SK-N-SH treated with all-trans-retinoic acid at 6 μM for 48 hours (cell line): ENCODE data around the gene GSDMA.

Source experiments
- ATAC-seq: fragments of 200-7000 bp; cut with Tn5 transposase; 3 replicates; pipeline ENCODE4 v1.9.1; 2020; ENCODE audit warnings: mild to moderate bottlenecking, moderate library complexity
- ARNTL ChIP-seq: fragments of 450-650 bp; formaldehyde crosslinking; IDR thresholded peaks from 2 replicates; pipeline ENCODE4 v1.5.0; 2020; ENCODE audit warnings: low read depth, mild to moderate bottlenecking, moderate library complexity, borderline replicate concordance
- BACH2 ChIP-seq: fragments of 250-450 bp; sonication (Bioruptor Pico); IDR thresholded peaks from 2 replicates; pipeline ENCODE4 v1.9.0; 2021; ENCODE audit warnings: mild to moderate bottlenecking, borderline replicate concordance
- CREB5 ChIP-seq: fragments of 250-450 bp; sonication (Bioruptor Pico); IDR thresholded peaks from 2 replicates; pipeline ENCODE4 v1.5.1; 2020; ENCODE audit warnings: low read depth, mild to moderate bottlenecking, moderate library complexity
- ESRRG ChIP-seq: fragments of 250-450 bp; sonication (Bioruptor Pico); IDR thresholded peaks from 2 replicates; pipeline ENCODE4 v1.6.1; 2021; ENCODE audit warnings: mild to moderate bottlenecking
- GLIS3 ChIP-seq: fragments of 250-450 bp; sonication (Bioruptor Pico); IDR thresholded peaks from 2 replicates; pipeline ENCODE4 v1.5.0; 2020; ENCODE audit warnings: mild to moderate bottlenecking, moderate library complexity
- ISL1 ChIP-seq: fragments of 250-450 bp; sonication (Bioruptor Pico); IDR thresholded peaks from 2 replicates; pipeline ENCODE4 v2.1.2; 2022; ENCODE audit warnings: mild to moderate bottlenecking, moderate library complexity
- OSR1 ChIP-seq: fragments of 250-450 bp; sonication (Bioruptor Pico); IDR thresholded peaks from 2 replicates; pipeline ENCODE4 v1.8.0; 2022; ENCODE audit warnings: moderate library complexity, mild to moderate bottlenecking, inconsistent platforms
- PATZ1 ChIP-seq: fragments of 250-450 bp; sonication (Bioruptor Pico); IDR thresholded peaks from 2 replicates; pipeline ENCODE4 v1.8.0; 2020; ENCODE audit warnings: mild to moderate bottlenecking, moderate library complexity, borderline replicate concordance
- POU6F1 ChIP-seq: fragments of 250-450 bp; sonication (Bioruptor Pico); IDR thresholded peaks from 2 replicates; pipeline ENCODE4 v1.8.0; 2021; ENCODE audit warnings: low read depth, mild to moderate bottlenecking, moderate library complexity, borderline replicate concordance
- PPARA ChIP-seq: fragments of 250-450 bp; sonication (Bioruptor Pico); IDR thresholded peaks from 2 replicates; pipeline ENCODE4 v1.5.0; 2020; ENCODE audit warnings: mild to moderate bottlenecking, borderline replicate concordance
- RARB ChIP-seq: fragments of 250-450 bp; sonication (Bioruptor Pico); IDR thresholded peaks from 2 replicates; pipeline ENCODE4 v1.8.0; 2021; ENCODE audit warnings: mild to moderate bottlenecking, moderate library complexity
- TOX ChIP-seq: fragments of 250-450 bp; sonication (Bioruptor Pico); IDR thresholded peaks from 2 replicates; pipeline ENCODE4 v1.8.0; 2021; ENCODE audit warnings: mild to moderate bottlenecking, moderate library complexity, borderline replicate concordance
- TSHZ2 ChIP-seq: fragments of 250-450 bp; sonication (Bioruptor Pico); IDR thresholded peaks from 2 replicates; pipeline ENCODE4 v1.5.0; 2020; ENCODE audit warnings: mild to moderate bottlenecking, moderate library complexity
- ZC3H10 ChIP-seq: fragments of 250-450 bp; sonication (Bioruptor Pico); IDR thresholded peaks from 2 replicates; pipeline ENCODE4 v1.5.1; 2021; ENCODE audit warnings: mild to moderate bottlenecking, moderate library complexity
- ZFP3 ChIP-seq: fragments of 250-450 bp; sonication (Bioruptor Pico); IDR thresholded peaks from 2 replicates; pipeline ENCODE4 v1.5.0; 2020; ENCODE audit warnings: mild to moderate bottlenecking, moderate library complexity
- ZFP30 ChIP-seq: fragments of 450-650 bp; formaldehyde crosslinking; IDR thresholded peaks from 2 replicates; pipeline ENCODE4 v1.5.0; 2022; ENCODE audit warnings: mild to moderate bottlenecking, moderate library complexity
- ZNF565 ChIP-seq: fragments of 450-650 bp; formaldehyde crosslinking; conservative IDR thresholded peaks from 2 replicates; pipeline ENCODE4 v1.5.0; 2020; ENCODE audit warnings: low read depth, mild to moderate bottlenecking, moderate library complexity
- ZNF70 ChIP-seq: fragments of 450-650 bp; formaldehyde crosslinking; IDR thresholded peaks from 2 replicates; pipeline ENCODE4 v1.5.0; 2020; ENCODE audit warnings: mild to moderate bottlenecking, moderate library complexity
- ZNF8 ChIP-seq: fragments of 450-650 bp; formaldehyde crosslinking; IDR thresholded peaks from 2 replicates; pipeline ENCODE4 v1.5.0; 2020; ENCODE audit warnings: mild to moderate bottlenecking, moderate library complexity

The GSDMA gene

GRCh38 chr17:39923836-39924690, 38.7 kb upstream of the GSDMA start:
- TF ChIP-seq BACH2 = no peak
- TF ChIP-seq PATZ1 (CRISPR knock-in tag) = no peak
- no peak for TF ChIP-seq PPARA (CRISPR knock-in tag)
- TF ChIP-seq, all 23 proteins: peak for 0
- no peak for ATAC-seq

- TF ChIP-seq POU6F1 (CRISPR knock-in tag) = no peak
- TF ChIP-seq ZFP3 = no peak
- TF ChIP-seq ZC3H10 (CRISPR knock-in tag) = no peak
- no peak for TF ChIP-seq ESRRG
- no peak for TF ChIP-seq GLIS3
- no peak for TF ChIP-seq TSHZ2
- TF ChIP-seq ZNF70 (CRISPR knock-in tag) = no peak
- TF ChIP-seq ZNF8 (CRISPR knock-in tag) = no peak
- no peak for TF ChIP-seq OSR1 (CRISPR knock-in tag)
- TF ChIP-seq BACH2 = no peak
- no peak for TF ChIP-seq ZNF565 (CRISPR knock-in tag)
- no peak for TF ChIP-seq RARB (CRISPR knock-in tag)
- TF ChIP-seq ARNTL = no peak
- TF ChIP-seq ISL1 (CRISPR knock-in tag) = no peak
- TF ChIP-seq TOX = no peak
- no peak for TF ChIP-seq ZFP30
- no peak for TF ChIP-seq PATZ1 (CRISPR knock-in tag)
- no peak for TF ChIP-seq CREB5
- ATAC-seq = no peak
These were observed 38.1 kb upstream of the GSDMA start for GRCh38 chr17:39924691-39925055.

GRCh38 chr17:39925282-39926134, 37.3 kb upstream of the GSDMA start:
- peak; percentile 80 for TF ChIP-seq ZNF70 (CRISPR knock-in tag)
- no peak for TF ChIP-seq POU6F1 (CRISPR knock-in tag)
- ATAC-seq = no peak
